HepG2 (cell line): ENCODE data around the gene ZDHHC18. TPM values are rescaled to one million over a fixed set of nuclear protein-coding genes. Genes with fewer than 3 reads are reported as not detected.
A peak's percentile ranks its signal among the peaks of the same experiment; 100 is the strongest.
"Not testable (repeated sequence)": the region's sequence is repeated elsewhere in the genome, so short reads cannot be mapped to it uniquely, and the experiment has no call there.

Source experiments
- ESRRA ChIP-seq: sonication (generic); formaldehyde crosslinking; IDR thresholded peaks from 2 replicates; pipeline ENCODE4 v1.5.1; 2020; ENCODE audit warnings: mild to moderate bottlenecking, low read depth, missing genetic modification reagents
- FOXK2 ChIP-seq: fragments of 450-650 bp; IDR thresholded peaks from 2 replicates; pipeline ENCODE4 v1.6.1; 2016
- MIXL1 ChIP-seq: IDR thresholded peaks from 2 replicates; pipeline ENCODE4 v1.6.1; 2016
- NONO ChIP-seq, 2 experiments: fragments of 450-650 bp in 1 of 2; sonication (generic) in 1 of 2; formaldehyde crosslinking in 1 of 2; IDR thresholded peaks in 1 of 2; conservative IDR thresholded peaks in 1 of 2; 2 replicates each; pipeline versions ENCODE4 v1.6.1 to v1.8.0; 2017 to 2022; ENCODE audit warnings: mild to moderate bottlenecking in 1 of 2, missing genetic modification reagents in 1 of 2, moderate library complexity in 1 of 2
- ZNF3 ChIP-seq: IDR thresholded peaks from 2 replicates; pipeline ENCODE4 v1.7.0; 2017; ENCODE audit warnings: inconsistent platforms
- ZNF652 ChIP-seq: IDR thresholded peaks from 2 replicates; pipeline ENCODE4 v1.6.1; 2016; ENCODE audit warnings: low read depth, borderline replicate concordance
- ZNF746 ChIP-seq: sonication (generic); formaldehyde crosslinking; IDR thresholded peaks from 2 replicates; pipeline ENCODE4 v1.8.0; 2022; ENCODE audit warnings: mild to moderate bottlenecking, missing genetic modification reagents
- polyA plus RNA-seq, 8 experiments: library from polyadenylated mRNA; depleted of rRNA in 3 of 8; stranded (reverse) in 7 of 8; unstranded in 1 of 8; fragments of >200 nt; fragmentation: Illumina TruSeq in 4 of 8; extraction: Trizol in 4 of 8; gene quantifications; 2 replicates each; pipeline versions ENCODE4 v1.2.1 to v1.2.3, GENCODE V29; 2011 to 2016; ENCODE audit warnings: low read depth in 4 of 8, missing spikeins in 1 of 8, mixed read lengths in 1 of 8; ENCODE audit not compliant: insufficient read depth in 1 of 8
- total RNA-seq, 5 experiments: library from RNA; depleted of rRNA; stranded (reverse); fragments of >200 nt; fragmentation: Illumina TruSeq; extraction: Trizol; gene quantifications; 2 replicates each; pipeline ENCODE4 v1.2.3, GENCODE V29; 2016; ENCODE audit warnings: low read depth in 1 of 5
- TF ChIP-seq, protein P1 (sequence below): IDR thresholded peaks from 2 replicates; pipeline ENCODE4 v1.4.0; 2020; ENCODE audit warnings: mild to moderate bottlenecking, missing genetic modification reagents
- TF ChIP-seq, protein P2 (sequence below): IDR thresholded peaks from 2 replicates; pipeline ENCODE4 v1.6.1; 2016; ENCODE audit warnings: low read depth, borderline replicate concordance
- TF ChIP-seq, protein P3 (sequence below): sonication (generic); formaldehyde crosslinking; IDR thresholded peaks from 2 replicates; pipeline ENCODE4 v1.5.0; 2020; ENCODE audit warnings: mild to moderate bottlenecking, missing genetic modification reagents
- TF ChIP-seq, protein P4 (sequence below): IDR thresholded peaks from 2 replicates; pipeline ENCODE4 v1.6.1; 2018; ENCODE audit warnings: missing genetic modification reagents, mild to moderate bottlenecking, missing compliant biosample characterization
- TF ChIP-seq, protein P5 (sequence below): sonication (generic); formaldehyde crosslinking; IDR thresholded peaks from 2 replicates; pipeline ENCODE4 v1.4.0; 2020; ENCODE audit warnings: missing genetic modification reagents, mild to moderate bottlenecking, borderline replicate concordance
- TF ChIP-seq, protein P6 (sequence below): sonication (generic); formaldehyde crosslinking; IDR thresholded peaks from 2 replicates; pipeline ENCODE4 v1.4.0; 2020; ENCODE audit warnings: missing genetic modification reagents
- TF ChIP-seq, protein P7 (sequence below): sonication (generic); formaldehyde crosslinking; IDR thresholded peaks from 2 replicates; pipeline ENCODE4 v1.4.0; 2020; ENCODE audit warnings: missing genetic modification reagents

ZDHHC18 gene
- total and polyA plus RNA-seq, 2 of the 13 experiments (the other 11 are each of a cell fraction or from before 2014, with no cell fraction given): 13.2 to 35.3 TPM

DNA sequence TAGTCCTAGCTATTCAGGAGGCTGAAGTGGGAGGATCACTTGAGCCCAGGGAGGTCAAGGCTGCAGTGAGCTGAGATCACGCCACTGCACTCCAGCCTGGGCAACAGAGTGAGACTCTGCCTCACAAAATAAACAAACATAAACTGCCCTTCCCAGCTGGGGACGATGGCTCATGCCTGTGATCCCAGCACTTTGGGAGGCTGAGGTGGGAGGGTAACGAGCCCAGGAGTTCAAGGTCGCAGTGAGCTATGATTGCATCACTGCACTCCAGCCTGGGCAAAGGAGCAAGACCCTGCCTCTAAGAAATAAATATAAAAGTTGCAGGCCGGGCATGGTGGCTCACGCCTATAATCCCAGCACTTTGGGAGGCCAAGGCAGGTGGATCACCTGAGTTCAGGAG, 55.1 kb downstream of the ZDHHC18 start (continued):
- TF ChIP-seq, protein P1, sequence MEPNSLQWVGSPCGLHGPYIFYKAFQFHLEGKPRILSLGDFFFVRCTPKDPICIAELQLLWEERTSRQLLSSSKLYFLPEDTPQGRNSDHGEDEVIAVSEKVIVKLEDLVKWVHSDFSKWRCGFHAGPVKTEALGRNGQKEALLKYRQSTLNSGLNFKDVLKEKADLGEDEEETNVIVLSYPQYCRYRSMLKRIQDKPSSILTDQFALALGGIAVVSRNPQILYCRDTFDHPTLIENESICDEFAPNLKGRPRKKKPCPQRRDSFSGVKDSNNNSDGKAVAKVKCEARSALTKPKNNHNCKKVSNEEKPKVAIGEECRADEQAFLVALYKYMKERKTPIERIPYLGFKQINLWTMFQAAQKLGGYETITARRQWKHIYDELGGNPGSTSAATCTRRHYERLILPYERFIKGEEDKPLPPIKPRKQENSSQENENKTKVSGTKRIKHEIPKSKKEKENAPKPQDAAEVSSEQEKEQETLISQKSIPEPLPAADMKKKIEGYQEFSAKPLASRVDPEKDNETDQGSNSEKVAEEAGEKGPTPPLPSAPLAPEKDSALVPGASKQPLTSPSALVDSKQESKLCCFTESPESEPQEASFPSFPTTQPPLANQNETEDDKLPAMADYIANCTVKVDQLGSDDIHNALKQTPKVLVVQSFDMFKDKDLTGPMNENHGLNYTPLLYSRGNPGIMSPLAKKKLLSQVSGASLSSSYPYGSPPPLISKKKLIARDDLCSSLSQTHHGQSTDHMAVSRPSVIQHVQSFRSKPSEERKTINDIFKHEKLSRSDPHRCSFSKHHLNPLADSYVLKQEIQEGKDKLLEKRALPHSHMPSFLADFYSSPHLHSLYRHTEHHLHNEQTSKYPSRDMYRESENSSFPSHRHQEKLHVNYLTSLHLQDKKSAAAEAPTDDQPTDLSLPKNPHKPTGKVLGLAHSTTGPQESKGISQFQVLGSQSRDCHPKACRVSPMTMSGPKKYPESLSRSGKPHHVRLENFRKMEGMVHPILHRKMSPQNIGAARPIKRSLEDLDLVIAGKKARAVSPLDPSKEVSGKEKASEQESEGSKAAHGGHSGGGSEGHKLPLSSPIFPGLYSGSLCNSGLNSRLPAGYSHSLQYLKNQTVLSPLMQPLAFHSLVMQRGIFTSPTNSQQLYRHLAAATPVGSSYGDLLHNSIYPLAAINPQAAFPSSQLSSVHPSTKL (CRISPR knock-in tag): peak; percentile 81
- TF ChIP-seq, protein P2, sequence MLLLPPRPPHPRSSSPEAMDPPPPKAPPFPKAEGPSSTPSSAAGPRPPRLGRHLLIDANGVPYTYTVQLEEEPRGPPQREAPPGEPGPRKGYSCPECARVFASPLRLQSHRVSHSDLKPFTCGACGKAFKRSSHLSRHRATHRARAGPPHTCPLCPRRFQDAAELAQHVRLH (CRISPR knock-in tag): peak; percentile 63; the same call in 1 of the 2 replicates
- TF ChIP-seq, protein P3, sequence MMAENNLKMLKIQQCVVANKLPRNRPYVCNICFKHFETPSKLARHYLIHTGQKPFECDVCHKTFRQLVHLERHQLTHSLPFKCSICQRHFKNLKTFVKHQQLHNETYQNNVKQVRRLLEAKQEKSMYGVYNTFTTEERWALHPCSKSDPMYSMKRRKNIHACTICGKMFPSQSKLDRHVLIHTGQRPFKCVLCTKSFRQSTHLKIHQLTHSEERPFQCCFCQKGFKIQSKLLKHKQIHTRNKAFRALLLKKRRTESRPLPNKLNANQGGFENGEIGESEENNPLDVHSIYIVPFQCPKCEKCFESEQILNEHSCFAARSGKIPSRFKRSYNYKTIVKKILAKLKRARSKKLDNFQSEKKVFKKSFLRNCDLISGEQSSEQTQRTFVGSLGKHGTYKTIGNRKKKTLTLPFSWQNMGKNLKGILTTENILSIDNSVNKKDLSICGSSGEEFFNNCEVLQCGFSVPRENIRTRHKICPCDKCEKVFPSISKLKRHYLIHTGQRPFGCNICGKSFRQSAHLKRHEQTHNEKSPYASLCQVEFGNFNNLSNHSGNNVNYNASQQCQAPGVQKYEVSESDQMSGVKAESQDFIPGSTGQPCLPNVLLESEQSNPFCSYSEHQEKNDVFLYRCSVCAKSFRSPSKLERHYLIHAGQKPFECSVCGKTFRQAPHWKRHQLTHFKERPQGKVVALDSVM (CRISPR knock-in tag): peak; percentile 100
- not testable (repeated sequence) for TF ChIP-seq NONO (IDR thresholded peaks at IDR 0.05)
- TF ChIP-seq NONO (CRISPR knock-in tag; conservative IDR thresholded peaks at IDR 0.05) (peak; percentile 55; the same call in 1 of the 2 replicates), FOXK2 (peak; percentile 55; the same call in 1 of the 2 replicates), MIXL1 (CRISPR knock-in tag) (peak; percentile 66; the same call in 1 of the 2 replicates), ZNF746 (CRISPR knock-in tag) (peak; percentile 80), ZNF652 (CRISPR knock-in tag) (peak; percentile 32; the same call in 1 of the 2 replicates), ESRRA (CRISPR knock-in tag) (peak; percentile 93), ZNF3 (peak; percentile 86)
- TF ChIP-seq, protein P4, sequence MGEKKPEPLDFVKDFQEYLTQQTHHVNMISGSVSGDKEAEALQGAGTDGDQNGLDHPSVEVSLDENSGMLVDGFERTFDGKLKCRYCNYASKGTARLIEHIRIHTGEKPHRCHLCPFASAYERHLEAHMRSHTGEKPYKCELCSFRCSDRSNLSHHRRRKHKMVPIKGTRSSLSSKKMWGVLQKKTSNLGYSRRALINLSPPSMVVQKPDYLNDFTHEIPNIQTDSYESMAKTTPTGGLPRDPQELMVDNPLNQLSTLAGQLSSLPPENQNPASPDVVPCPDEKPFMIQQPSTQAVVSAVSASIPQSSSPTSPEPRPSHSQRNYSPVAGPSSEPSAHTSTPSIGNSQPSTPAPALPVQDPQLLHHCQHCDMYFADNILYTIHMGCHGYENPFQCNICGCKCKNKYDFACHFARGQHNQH (CRISPR knock-in tag): peak; percentile 82
- TF ChIP-seq, protein P5, sequence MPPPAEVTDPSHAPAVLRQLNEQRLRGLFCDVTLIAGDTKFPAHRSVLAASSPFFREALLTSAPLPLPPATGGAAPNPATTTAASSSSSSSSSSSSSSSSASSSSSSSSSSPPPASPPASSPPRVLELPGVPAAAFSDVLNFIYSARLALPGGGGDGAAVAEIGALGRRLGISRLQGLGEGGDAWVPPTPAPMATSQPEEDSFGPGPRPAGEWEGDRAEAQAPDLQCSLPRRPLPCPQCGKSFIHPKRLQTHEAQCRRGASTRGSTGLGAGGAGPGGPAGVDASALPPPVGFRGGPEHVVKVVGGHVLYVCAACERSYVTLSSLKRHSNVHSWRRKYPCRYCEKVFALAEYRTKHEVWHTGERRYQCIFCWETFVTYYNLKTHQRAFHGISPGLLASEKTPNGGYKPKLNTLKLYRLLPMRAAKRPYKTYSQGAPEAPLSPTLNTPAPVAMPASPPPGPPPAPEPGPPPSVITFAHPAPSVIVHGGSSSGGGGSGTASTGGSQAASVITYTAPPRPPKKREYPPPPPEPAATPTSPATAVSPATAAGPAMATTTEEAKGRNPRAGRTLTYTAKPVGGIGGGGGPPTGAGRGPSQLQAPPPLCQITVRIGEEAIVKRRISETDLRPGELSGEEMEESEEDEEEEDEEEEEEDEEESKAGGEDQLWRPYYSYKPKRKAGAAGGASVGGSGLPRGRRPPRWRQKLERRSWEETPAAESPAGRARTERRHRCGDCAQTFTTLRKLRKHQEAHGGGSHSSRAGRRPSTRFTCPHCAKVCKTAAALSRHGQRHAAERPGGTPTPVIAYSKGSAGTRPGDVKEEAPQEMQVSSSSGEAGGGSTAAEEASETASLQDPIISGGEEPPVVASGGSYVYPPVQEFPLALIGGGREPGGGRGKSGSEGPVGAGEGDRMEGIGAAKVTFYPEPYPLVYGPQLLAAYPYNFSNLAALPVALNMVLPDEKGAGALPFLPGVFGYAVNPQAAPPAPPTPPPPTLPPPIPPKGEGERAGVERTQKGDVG (CRISPR knock-in tag): 0 out of 2 replicates have a peak, but pooled peaks have one; percentile 30
- TF ChIP-seq, protein P6, sequence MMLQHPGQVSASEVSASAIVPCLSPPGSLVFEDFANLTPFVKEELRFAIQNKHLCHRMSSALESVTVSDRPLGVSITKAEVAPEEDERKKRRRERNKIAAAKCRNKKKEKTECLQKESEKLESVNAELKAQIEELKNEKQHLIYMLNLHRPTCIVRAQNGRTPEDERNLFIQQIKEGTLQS (CRISPR knock-in tag): peak; percentile 95
- TF ChIP-seq, protein P7, sequence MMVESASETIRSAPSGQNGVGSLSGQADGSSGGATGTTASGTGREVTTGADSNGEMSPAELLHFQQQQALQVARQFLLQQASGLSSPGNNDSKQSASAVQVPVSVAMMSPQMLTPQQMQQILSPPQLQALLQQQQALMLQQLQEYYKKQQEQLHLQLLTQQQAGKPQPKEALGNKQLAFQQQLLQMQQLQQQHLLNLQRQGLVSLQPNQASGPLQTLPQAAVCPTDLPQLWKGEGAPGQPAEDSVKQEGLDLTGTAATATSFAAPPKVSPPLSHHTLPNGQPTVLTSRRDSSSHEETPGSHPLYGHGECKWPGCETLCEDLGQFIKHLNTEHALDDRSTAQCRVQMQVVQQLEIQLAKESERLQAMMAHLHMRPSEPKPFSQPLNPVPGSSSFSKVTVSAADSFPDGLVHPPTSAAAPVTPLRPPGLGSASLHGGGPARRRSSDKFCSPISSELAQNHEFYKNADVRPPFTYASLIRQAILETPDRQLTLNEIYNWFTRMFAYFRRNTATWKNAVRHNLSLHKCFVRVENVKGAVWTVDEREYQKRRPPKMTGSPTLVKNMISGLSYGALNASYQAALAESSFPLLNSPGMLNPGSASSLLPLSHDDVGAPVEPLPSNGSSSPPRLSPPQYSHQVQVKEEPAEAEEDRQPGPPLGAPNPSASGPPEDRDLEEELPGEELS: peak; percentile 87
